ENCODE measurements around the gene CHIA.

DNA sequence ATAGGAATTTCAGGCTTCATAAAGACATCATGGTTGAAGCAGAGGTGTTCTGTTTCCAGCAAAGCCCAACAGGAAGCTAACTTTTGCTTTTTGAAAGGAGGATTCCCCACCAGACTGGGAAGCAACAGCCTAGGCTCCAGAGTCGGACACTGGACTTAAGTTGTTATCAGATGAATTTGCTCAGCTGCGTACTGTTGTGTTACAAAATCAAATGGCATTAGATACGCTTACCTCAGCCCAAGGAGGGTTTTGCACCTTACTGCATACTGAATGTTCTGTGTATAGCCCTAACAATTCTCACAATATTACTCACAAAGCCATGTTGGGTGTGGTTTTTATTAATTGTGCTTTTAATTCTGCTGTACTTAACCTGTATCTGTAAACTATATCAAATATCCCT lies 547 bp upstream of the CHIA start:
- TF ChIP-seq CTCF (IDR thresholded peaks at IDR 0.05) (no peak), POLR2AphosphoS5 (IDR thresholded peaks at IDR 0.05; ENCODE audit: insufficient read depth in 1 of 2, low read depth in 1 of 2) (no peak)
